K562 (cell line): Measurements from ENCODE around the gene EPHB4. TPM values are rescaled to one million over a fixed set of nuclear protein-coding genes. Genes with fewer than 3 reads are reported as not detected.
"Not testable (repeated sequence)": the region's sequence is repeated elsewhere in the genome, so short reads cannot be mapped to it uniquely, and the experiment has no call there.

ENCODE experiments used
- ATAC-seq: fragments of 200-7000 bp; cut with Tn5 transposase; 3 replicates; pipeline ENCODE4 v1.9.1; 2020; ENCODE audit warnings: moderate library complexity
- BruUV-seq: library from RNA; stranded (reverse); fragments of 400-500 nt; replicated peaks from 2 replicates; lab custom pipeline; 2021; lab: Mats Ljungman, UMichigan
- CTCF ChIA-PET: fragments of 300-600 bp; formaldehyde crosslinking; extraction: SDS; loops from one replicate; lab custom pipeline; 2021; ENCODE audit warnings: low intra/inter-chr PET ratio; lab: Yijun Ruan, JAX
- POLR2A ChIA-PET: fragments of 300-600, 350-650 bp; sonication (Branson Sonifier 250); formaldehyde crosslinking; extraction: SDS; loops from one replicate; lab custom pipeline; 2021; ENCODE audit warnings: antibody characterized with exemption, inconsistent platforms; lab: Yijun Ruan, JAX
- DNase-seq, 4 experiments: peaks; one replicate each; pipeline versions ENCODE4 v3.0.0 to v3.0.0-alpha.2; 2011 to 2018; ENCODE audit warnings: low spot score in 3 of 4, mixed read lengths in 3 of 4; ENCODE audit errors: extremely low read depth in 1 of 4
- FAIRE-seq: peaks from 2 replicates; lab custom pipeline; 2011; peaks lifted over from hg19 to GRCh38; lab: Jason Lieb, UNC
- H2AFZ ChIP-seq: 2 replicates; pipeline ENCODE4 v1.6.0; 2011; ENCODE audit warnings: low read depth, low read length, control low read depth, inconsistent platforms
- H3K27ac ChIP-seq: fragments of 200-600 bp; 3 replicates; pipeline ENCODE4 v1.8.0; 2011; ENCODE audit warnings: low read depth, mild to moderate bottlenecking, control low read depth, inconsistent platforms, low read length, moderate library complexity, mixed read lengths; ENCODE audit errors: extremely low read depth
- H3K27me3 ChIP-seq, 2 experiments: fragments of 300-600 bp in 1 of 2; 2 replicates in 1 of 2; 3 replicates in 1 of 2; pipeline versions ENCODE4 v1.6.0 to v1.8.0; 2011; ENCODE audit warnings: inconsistent platforms in 2 of 2, low read length in 2 of 2, mild to moderate bottlenecking in 1 of 2, mixed read lengths in 1 of 2, moderate library complexity in 1 of 2; ENCODE audit not compliant: control insufficient read depth in 2 of 2, insufficient read depth in 2 of 2
- H3K36me3 ChIP-seq: fragments of 300-600 bp; 3 replicates; pipeline ENCODE4 v1.8.0; 2011; ENCODE audit warnings: mild to moderate bottlenecking, low read length, inconsistent platforms; ENCODE audit not compliant: control insufficient read depth, insufficient read depth
- H3K4me1 ChIP-seq, 2 experiments: fragments of 200-600 bp in 1 of 2; replicated peaks in 1 of 2; 2 replicates in 1 of 2; 3 replicates in 1 of 2; pipeline versions ENCODE4 v1.5.1 to v1.8.0; 2011; ENCODE audit warnings: inconsistent platforms in 2 of 2, low read length in 2 of 2, mild to moderate bottlenecking in 1 of 2, mixed read lengths in 1 of 2, moderate library complexity in 1 of 2; ENCODE audit not compliant: control insufficient read depth in 2 of 2, insufficient read depth in 2 of 2
- H3K4me2 ChIP-seq: 2 replicates; pipeline ENCODE4 v1.6.1; 2011; ENCODE audit warnings: low read length, control low read depth, inconsistent platforms, mixed read lengths; ENCODE audit not compliant: insufficient read depth
- H3K4me3 ChIP-seq: fragments of 200-600 bp; sonication (generic), shearing (Covaris generic); 2 replicates; pipeline ENCODE4 v1.5.1; 2016; ENCODE audit warnings: control low read depth, inconsistent platforms
- H3K79me2 ChIP-seq: fragments of 200-600 bp; 3 replicates; pipeline ENCODE4 v1.8.0; 2011; ENCODE audit warnings: low read length, inconsistent platforms; ENCODE audit not compliant: control insufficient read depth, insufficient read depth
- H3K9ac ChIP-seq, 2 experiments: 2 replicates each; pipeline versions ENCODE4 v1.6.0 to v1.6.1; 2011; ENCODE audit warnings: low read depth in 2 of 2, low read length in 2 of 2, control low read depth in 1 of 2, inconsistent platforms in 1 of 2, mild to moderate bottlenecking in 1 of 2, mixed read lengths in 1 of 2; ENCODE audit not compliant: insufficient read depth in 1 of 2
- H3K9me1 ChIP-seq: one replicate; pipeline ENCODE4 v1.6.0; 2011; ENCODE audit warnings: inconsistent platforms, mild to moderate bottlenecking, low read length, moderate library complexity; ENCODE audit not compliant: control insufficient read depth, insufficient read depth
- H3K9me3 ChIP-seq: replicated peaks from 2 replicates; pipeline ENCODE4 v1.5.1; 2011; ENCODE audit warnings: low read depth, low read length, inconsistent platforms; ENCODE audit not compliant: control insufficient read depth, insufficient read depth
- H4K20me1 ChIP-seq: replicated peaks from 2 replicates; pipeline ENCODE4 v1.6.1; 2011; ENCODE audit warnings: low read length, inconsistent platforms, mixed read lengths; ENCODE audit not compliant: control insufficient read depth, insufficient read depth
- CEBPB ChIP-seq: fragments of 450-650 bp; IDR thresholded peaks from 2 replicates; pipeline ENCODE4 v1.6.1; 2016; ENCODE audit warnings: missing genetic modification characterization, missing compliant biosample characterization
- CEBPG ChIP-seq, 3 experiments: fragments of 200-800 bp in 1 of 3; sonication (Bioruptor generic) in 1 of 3; sonication (generic) in 1 of 3; formaldehyde crosslinking in 1 of 3; IDR thresholded peaks in 2 of 3; conservative IDR thresholded peaks in 1 of 3; 2 replicates each; pipeline versions ENCODE4 v1.6.1 to v1.8.0; 2016 to 2022; ENCODE audit warnings: missing compliant biosample characterization in 2 of 3, missing genetic modification characterization in 2 of 3, mild to moderate bottlenecking in 1 of 3, missing genetic modification reagents in 1 of 3
- IRF9 ChIP-seq: fragments of 450-650 bp; IDR thresholded peaks from 2 replicates; pipeline ENCODE4 v1.6.1; 2016; ENCODE audit warnings: missing biosample characterization, missing genetic modification characterization
- KDM1A ChIP-seq, 2 experiments: fragments of 450-650 bp; IDR thresholded peaks; 2 replicates each; pipeline ENCODE4 v1.6.1; 2016; ENCODE audit warnings: mild to moderate bottlenecking in 2 of 2
- MAFG ChIP-seq: fragments of 450-650 bp; conservative IDR thresholded peaks from 2 replicates; pipeline ENCODE4 v1.6.1; 2016; ENCODE audit warnings: missing genetic modification characterization, missing compliant biosample characterization
- NFE2 ChIP-seq: IDR thresholded peaks from 2 replicates; pipeline ENCODE4 v1.6.1; 2014; ENCODE audit warnings: antibody characterized with exemption, low read depth
- VEZF1 ChIP-seq: fragments of 200-800 bp; sonication (Bioruptor generic); IDR thresholded peaks from 2 replicates; pipeline ENCODE4 v1.6.1; 2017; ENCODE audit warnings: missing genetic modification characterization, missing compliant biosample characterization
- ZNF384 ChIP-seq: IDR thresholded peaks from 2 replicates; pipeline ENCODE4 v1.6.1; 2012; ENCODE audit warnings: low read depth, low read length, improper control_type of control experiment
- ZNF766 ChIP-seq: fragments of 200-800 bp; sonication (Bioruptor generic); conservative IDR thresholded peaks from 2 replicates; pipeline ENCODE4 v1.6.1; 2016; ENCODE audit warnings: missing genetic modification characterization, missing compliant biosample characterization
- WGBS: fragments of 100-300 bp; shearing (Covaris generic); methylation state at CpG from one replicate; pipeline ENCODE4 v1.1.6; 2016; ENCODE audit warnings: low coverage, mixed read lengths; ENCODE audit not compliant: insufficient coverage; ENCODE audit errors: missing lambda C conversion rate; 5-methylcytosine and 5-hydroxymethylcytosine counted together
- in situ Hi-C: fragments of 300-500 bp; cut with MboI; formaldehyde crosslinking; loops from 4 replicates; pipeline ENCODE4 v1.15.0; 2018; ENCODE audit warnings: inconsistent platforms, mixed read lengths
- intact Hi-C: fragments of 100-400 bp; cut with micrococcal nuclease; formaldehyde crosslinking; loops from 2 replicates; pipeline ENCODE4 v1.14.2; 2022
- polyA plus RNA-seq, 8 experiments: library from polyadenylated mRNA; depleted of rRNA in 4 of 8; stranded (reverse) in 5 of 8; unstranded in 3 of 8; fragments of >200 nt; fragmentation: Nextera tagmentation in 2 of 8; fragmentation: Illumina TruSeq in 1 of 8; extraction: Ambion mirVana in 2 of 8; extraction: Trizol in 1 of 8; gene quantifications; 2 replicates each; pipeline versions ENCODE4 v1.2.1 to v1.2.3, GENCODE V29; 2011 to 2014; ENCODE audit warnings: inconsistent platforms in 1 of 8, missing spikeins in 1 of 8
- total RNA-seq, 7 experiments: library from RNA; depleted of rRNA in 6 of 7; stranded (reverse); fragments of >200 nt in 6 of 7; fragmentation: Illumina TruSeq in 2 of 7; extraction: Trizol in 2 of 7; gene quantifications; 2 replicates each; pipeline versions ENCODE4 v1.2.1 to v1.2.3, GENCODE V29; 2011 to 2021; ENCODE audit warnings: low replicate concordance in 1 of 7

EPHB4 gene
- total and polyA plus RNA-seq, 9 of the 15 experiments (the other 6 are each of a cell fraction or from before 2014, with no cell fraction given), result 1.2 to 82.1 (median 37.9) TPM

GRCh38 chr7:100762841-100763240 lies 64.5 kb downstream of the EPHB4 start:
- H3K9me1 ChIP-seq, H3K9ac ChIP-seq, H3K4me3 ChIP-seq, H3K9me3 ChIP-seq, in situ Hi-C loops, intact Hi-C loops: not testable (repeated sequence)
- TF ChIP-seq ZNF384, result peak; percentile 64
- 0 out of 2 replicates have a peak, but pooled peaks have one; percentile 23 for TF ChIP-seq NFE2
- TF ChIP-seq KDM1A (IDR thresholded peaks at IDR 0.05), result peak in 1 of 2 experiments; percentile 29; a peak in 2 of 4 replicates
- TF ChIP-seq VEZF1 (CRISPR knock-in tag), result peak; percentile 20; the same call in 1 of the 2 replicates
- 0 out of 2 replicates have a peak, but pooled peaks have one; percentile 31 for TF ChIP-seq ZNF766 (CRISPR knock-in tag)
- TF ChIP-seq CEBPG (CRISPR knock-in tag; IDR thresholded peaks at IDR 0.05), result peak; percentile 41; the same call in 1 of the 2 replicates
- TF ChIP-seq CEBPG (tag; conservative IDR thresholded peaks at IDR 0.05 in 1 of 2, IDR thresholded peaks at IDR 0.05 in 1 of 2), result peak; percentile 61 to 85
- 0 out of 2 replicates have a peak, but pooled peaks have one; percentile 17 for TF ChIP-seq IRF9
- peak; percentile 45; the same call in 1 of the 2 replicates for TF ChIP-seq MAFG (tag)
- TF ChIP-seq CEBPB (tag), result peak; percentile 93
- TF ChIP-seq, all 486 proteins: peak for 9; not testable (repeated sequence) for 477
- FAIRE-seq, CTCF ChIA-PET, H2AFZ ChIP-seq, H3K79me2 ChIP-seq, H3K27ac ChIP-seq, H3K4me2 ChIP-seq, BruUV-seq, H4K20me1 ChIP-seq, H3K36me3 ChIP-seq, ATAC-seq, DNase-seq: not testable (repeated sequence)
- POLR2A ChIA-PET, result interaction anchor here (0.6 to 1.4 kb wide), 4 partner anchors 10 to 229 kb away, joined by 3 to 6 read pairs (median 4); partner anchors contain the start of gene FBXO24
- WGBS, result 7% methylated on average over 5 of the region's 5 CpGs
- H3K27me3 ChIP-seq, result peaks cover 56 to 87% of the 10 kb centered on the region in 2 experiments
- peaks cover 0 to 12% of the 10 kb centered on the region in 2 experiments; a peak in 2 of 5 replicates for H3K4me1 ChIP-seq
